ENCODE measurements around the gene LRRC46. TPM values are rescaled to one million over a fixed set of nuclear protein-coding genes. Genes with fewer than 3 reads are reported as not detected.
A peak's percentile ranks its signal among the peaks of the same experiment; 100 is the strongest.

LRRC46 gene
- polyA plus RNA-seq, 3 donors from 2014 or later = 0.66 to 0.82 TPM; not detected in 1

- no peak for DNase-seq
- Mint-ChIP-seq H3K27me3 (ENCODE audit: low read depth in 3 of 3) (peaks cover 2 to 17% (median 10%) of the 10 kb centered on the region in 3 donors), H3K9me3 (no peaks in the 10 kb centered on the region), H3K4me3 (no peak overlapping the region), H3K36me3 (peaks cover 0 to 4% (median 0%) of the 10 kb centered on the region in 3 donors), H3K4me1 (no peaks in the 10 kb centered on the region), H3K27ac (no peak overlapping the region)
These were observed 42.0 kb downstream of the LRRC46 start for GRCh38 chr17:47873200-47874090.

- peaks cover 0 to 4% (median 0%) of the 10 kb centered on the region in 3 donors for H3K36me3 Mint-ChIP-seq
- peaks cover 0 to 1% of the 10 kb centered on the region in 2 donors for H3K4me1 Mint-ChIP-seq
- H3K9me3 Mint-ChIP-seq = no peaks in the 10 kb centered on the region
- H3K27ac Mint-ChIP-seq = no peak overlapping the region
- DNase-seq = no peak
- H3K4me3 Mint-ChIP-seq = no peak overlapping the region
- H3K27me3 Mint-ChIP-seq (ENCODE audit: low read depth in 3 of 3) = peaks cover 4 to 21% (median 11%) of the 10 kb centered on the region in 3 donors
These were observed 43.8 kb downstream of the LRRC46 start for GRCh38 chr17:47875011-47875985.

GRCh38 chr17:47877368-47878034 is 46.0 kb downstream of the LRRC46 start:
- DNase-seq = no peak
- H3K27ac Mint-ChIP-seq = no peak overlapping the region
- H3K9me3 Mint-ChIP-seq = no peaks in the 10 kb centered on the region
- H3K36me3 Mint-ChIP-seq = peaks cover 0 to 4% (median 0%) of the 10 kb centered on the region in 3 donors
- H3K4me1 Mint-ChIP-seq = peaks cover 1 to 6% of the 10 kb centered on the region in 2 donors
- no peak overlapping the region for H3K4me3 Mint-ChIP-seq
- peaks cover 3 to 13% (median 11%) of the 10 kb centered on the region in 3 donors for H3K27me3 Mint-ChIP-seq (ENCODE audit: low read depth in 3 of 3)

- Mint-ChIP-seq H3K4me1 (peaks cover 1 to 11% of the 10 kb centered on the region in 2 donors), H3K27me3 (ENCODE audit: low read depth in 3 of 3) (peaks cover 3 to 13% (median 11%) of the 10 kb centered on the region in 3 donors), H3K4me3 (no peak overlapping the region), H3K9me3 (no peaks in the 10 kb centered on the region), H3K36me3 (peaks cover 0 to 4% (median 0%) of the 10 kb centered on the region in 3 donors), H3K27ac (no peak overlapping the region)
- DNase-seq = no peak
These were observed 46.9 kb downstream of the LRRC46 start for GRCh38 chr17:47878203-47879027.

DNA sequence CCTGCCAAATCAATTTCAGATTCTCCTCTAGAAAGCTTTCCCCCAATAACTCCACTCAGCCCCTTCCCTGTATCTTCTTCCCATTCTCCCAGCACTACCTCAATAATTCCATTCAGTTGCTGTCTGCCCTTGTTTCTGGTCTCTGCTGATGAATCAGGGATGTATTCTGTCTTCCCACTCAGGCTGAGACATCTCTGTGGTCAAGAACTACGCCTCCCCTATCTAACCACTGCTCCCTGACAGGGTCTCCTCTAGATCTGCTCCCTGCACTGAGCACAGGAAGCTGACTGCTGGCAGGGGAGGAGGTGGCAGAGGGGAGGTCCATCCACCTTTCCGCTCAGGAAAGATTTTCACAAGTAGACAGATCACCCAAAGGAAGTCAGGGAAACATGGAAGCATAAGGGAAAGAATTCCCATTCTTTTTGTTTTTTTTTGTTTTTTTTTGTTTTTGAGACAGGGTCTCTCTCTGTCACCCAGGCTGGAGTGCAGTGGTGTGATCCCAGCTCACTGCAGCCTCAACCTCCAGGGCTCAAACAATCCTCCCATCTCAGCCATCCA is 47.6 kb downstream of the LRRC46 start:
- Mint-ChIP-seq H3K4me1 (peaks cover 1 to 11% of the 10 kb centered on the region in 2 donors), H3K27ac (no peak overlapping the region), H3K27me3 (ENCODE audit: low read depth in 3 of 3) (peaks cover 3 to 11% (median 9%) of the 10 kb centered on the region in 3 donors), H3K9me3 (no peaks in the 10 kb centered on the region), H3K36me3 (peaks cover 0 to 4% (median 0%) of the 10 kb centered on the region in 3 donors), H3K4me3 (no peak overlapping the region)
- no peak for DNase-seq

- Mint-ChIP-seq H3K4me1 (peaks cover 1 to 11% of the 10 kb centered on the region in 2 donors), H3K4me3 (no peak overlapping the region), H3K36me3 (peaks cover 0 to 4% (median 0%) of the 10 kb centered on the region in 3 donors), H3K27ac (no peak overlapping the region), H3K27me3 (ENCODE audit: low read depth in 3 of 3) (peaks cover 3 to 11% (median 8%) of the 10 kb centered on the region in 3 donors), H3K9me3 (no peaks in the 10 kb centered on the region)
- DNase-seq = no peak
These were observed 48.4 kb downstream of the LRRC46 start for GRCh38 chr17:47879776-47880454.

DNA sequence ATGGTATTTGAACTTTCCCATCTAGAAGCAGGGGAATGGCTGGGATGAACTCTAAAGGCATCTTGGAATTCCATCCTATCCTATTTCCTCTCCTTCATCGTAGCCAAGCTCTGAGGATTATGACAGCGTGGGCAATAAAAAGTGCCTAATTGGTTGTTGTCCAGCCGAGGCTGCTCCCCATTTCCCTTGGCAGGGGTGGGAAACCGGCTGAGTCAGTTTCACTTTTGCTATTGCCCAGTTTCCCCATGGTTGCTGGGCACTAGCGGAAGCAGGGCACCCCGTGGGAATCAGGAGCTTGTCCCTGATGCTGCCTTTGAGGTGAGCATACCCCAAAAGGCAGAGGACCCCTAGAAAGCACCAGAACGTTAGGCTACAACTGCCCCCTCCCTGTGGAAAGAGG is 50.8 kb downstream of the LRRC46 start:
- DNase-seq = no peak
- no peaks in the 10 kb centered on the region for H3K9me3 Mint-ChIP-seq
- peaks cover 3 to 7% (median 6%) of the 10 kb centered on the region in 3 donors for H3K27me3 Mint-ChIP-seq (ENCODE audit: low read depth in 3 of 3)
- peaks cover 1 to 11% of the 10 kb centered on the region in 2 donors for H3K4me1 Mint-ChIP-seq
- peak overlapping the region in 1 of 5 donors; percentile 21 for H3K4me3 Mint-ChIP-seq
- H3K36me3 Mint-ChIP-seq = no peaks in the 10 kb centered on the region
- no peak overlapping the region for H3K27ac Mint-ChIP-seq

GRCh38 chr17:47882695-47883588 is 51.5 kb downstream of the LRRC46 start:
- Mint-ChIP-seq H3K27me3 (ENCODE audit: low read depth in 3 of 3) (peaks cover 3 to 7% (median 6%) of the 10 kb centered on the region in 3 donors), H3K27ac (no peak overlapping the region), H3K4me3 (no peak overlapping the region), H3K4me1 (peaks cover 1 to 11% of the 10 kb centered on the region in 2 donors), H3K36me3 (no peaks in the 10 kb centered on the region), H3K9me3 (no peaks in the 10 kb centered on the region)
- DNase-seq = no peak

DNA sequence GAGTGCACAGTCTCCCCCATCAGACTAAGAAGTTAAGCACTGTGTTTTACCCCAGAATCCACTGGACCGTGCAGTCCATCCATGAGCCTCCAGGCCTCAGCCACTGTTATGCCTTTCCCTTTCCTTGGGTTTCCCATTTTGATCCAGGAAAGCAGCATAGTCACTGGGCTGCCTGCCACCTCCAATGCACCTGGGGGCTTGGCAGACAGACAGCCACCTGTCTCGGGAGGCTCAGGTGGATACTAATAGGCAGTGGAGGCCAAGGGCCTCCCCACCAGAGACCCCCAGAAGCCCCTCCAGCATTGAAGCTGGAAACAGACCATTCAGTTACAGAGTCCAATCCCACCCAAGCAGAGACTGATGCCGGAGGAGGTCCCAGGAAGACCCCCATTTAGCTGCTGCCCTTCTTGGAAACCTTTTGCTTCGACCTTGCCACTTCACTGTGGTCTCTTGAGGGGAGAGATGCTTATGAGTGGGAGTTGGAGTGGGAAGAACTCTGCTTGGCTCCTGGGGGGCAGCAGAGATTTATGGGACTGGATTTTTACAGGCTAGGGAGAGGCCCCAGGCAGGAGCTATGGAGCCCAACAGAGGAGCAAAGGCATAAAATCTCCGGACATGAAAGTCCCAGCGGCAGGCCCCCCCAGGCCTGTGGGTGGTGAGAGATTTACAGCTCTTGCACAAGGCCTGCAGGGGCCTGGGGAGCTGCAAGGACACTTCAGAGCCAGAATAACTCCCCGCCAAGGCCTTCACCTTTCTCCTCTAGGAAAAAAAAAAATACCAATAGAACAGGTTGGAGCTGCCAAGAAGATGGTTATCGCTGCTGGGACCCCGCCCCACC is 52.3 kb downstream of the LRRC46 start:
- H3K4me3 Mint-ChIP-seq = no peak overlapping the region
- peaks cover 1 to 11% of the 10 kb centered on the region in 2 donors for H3K4me1 Mint-ChIP-seq
- no peak overlapping the region for H3K27ac Mint-ChIP-seq
- H3K36me3 Mint-ChIP-seq = no peaks in the 10 kb centered on the region
- no peaks in the 10 kb centered on the region for H3K9me3 Mint-ChIP-seq
- no peak for DNase-seq
- H3K27me3 Mint-ChIP-seq (ENCODE audit: low read depth in 3 of 3) = peaks cover 3 to 5% (median 5%) of the 10 kb centered on the region in 3 donors

- peaks cover 0 to 5% (median 2%) of the 10 kb centered on the region in 3 donors for H3K27me3 Mint-ChIP-seq (ENCODE audit: low read depth in 3 of 3)
- H3K36me3 Mint-ChIP-seq = no peaks in the 10 kb centered on the region
- H3K4me3 Mint-ChIP-seq = no peak overlapping the region
- H3K27ac Mint-ChIP-seq = no peak overlapping the region
- H3K9me3 Mint-ChIP-seq = no peaks in the 10 kb centered on the region
- H3K4me1 Mint-ChIP-seq = peaks cover 0 to 11% of the 10 kb centered on the region in 2 donors
- DNase-seq = no peak
These were observed 52.9 kb downstream of the LRRC46 start for GRCh38 chr17:47884427-47884740.

Measured in immature natural killer cell (primary cell).